GM19395 (cell line): ENCODE data around the gene ENDOD1.
"Not testable (repeated sequence)": the region's sequence is repeated elsewhere in the genome, so short reads cannot be mapped to it uniquely, and the experiment has no call there.

Experiments
- ATAC-seq: cut with Tn5 transposase; IDR thresholded peaks from one replicate; pipeline ENCODE4 v1.9.1; 2021; ENCODE audit warnings: mild to moderate bottlenecking, moderate library complexity; ENCODE audit not compliant: unreplicated experiment

ENDOD1 gene, protein sequence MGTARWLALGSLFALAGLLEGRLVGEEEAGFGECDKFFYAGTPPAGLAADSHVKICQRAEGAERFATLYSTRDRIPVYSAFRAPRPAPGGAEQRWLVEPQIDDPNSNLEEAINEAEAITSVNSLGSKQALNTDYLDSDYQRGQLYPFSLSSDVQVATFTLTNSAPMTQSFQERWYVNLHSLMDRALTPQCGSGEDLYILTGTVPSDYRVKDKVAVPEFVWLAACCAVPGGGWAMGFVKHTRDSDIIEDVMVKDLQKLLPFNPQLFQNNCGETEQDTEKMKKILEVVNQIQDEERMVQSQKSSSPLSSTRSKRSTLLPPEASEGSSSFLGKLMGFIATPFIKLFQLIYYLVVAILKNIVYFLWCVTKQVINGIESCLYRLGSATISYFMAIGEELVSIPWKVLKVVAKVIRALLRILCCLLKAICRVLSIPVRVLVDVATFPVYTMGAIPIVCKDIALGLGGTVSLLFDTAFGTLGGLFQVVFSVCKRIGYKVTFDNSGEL

DNA sequence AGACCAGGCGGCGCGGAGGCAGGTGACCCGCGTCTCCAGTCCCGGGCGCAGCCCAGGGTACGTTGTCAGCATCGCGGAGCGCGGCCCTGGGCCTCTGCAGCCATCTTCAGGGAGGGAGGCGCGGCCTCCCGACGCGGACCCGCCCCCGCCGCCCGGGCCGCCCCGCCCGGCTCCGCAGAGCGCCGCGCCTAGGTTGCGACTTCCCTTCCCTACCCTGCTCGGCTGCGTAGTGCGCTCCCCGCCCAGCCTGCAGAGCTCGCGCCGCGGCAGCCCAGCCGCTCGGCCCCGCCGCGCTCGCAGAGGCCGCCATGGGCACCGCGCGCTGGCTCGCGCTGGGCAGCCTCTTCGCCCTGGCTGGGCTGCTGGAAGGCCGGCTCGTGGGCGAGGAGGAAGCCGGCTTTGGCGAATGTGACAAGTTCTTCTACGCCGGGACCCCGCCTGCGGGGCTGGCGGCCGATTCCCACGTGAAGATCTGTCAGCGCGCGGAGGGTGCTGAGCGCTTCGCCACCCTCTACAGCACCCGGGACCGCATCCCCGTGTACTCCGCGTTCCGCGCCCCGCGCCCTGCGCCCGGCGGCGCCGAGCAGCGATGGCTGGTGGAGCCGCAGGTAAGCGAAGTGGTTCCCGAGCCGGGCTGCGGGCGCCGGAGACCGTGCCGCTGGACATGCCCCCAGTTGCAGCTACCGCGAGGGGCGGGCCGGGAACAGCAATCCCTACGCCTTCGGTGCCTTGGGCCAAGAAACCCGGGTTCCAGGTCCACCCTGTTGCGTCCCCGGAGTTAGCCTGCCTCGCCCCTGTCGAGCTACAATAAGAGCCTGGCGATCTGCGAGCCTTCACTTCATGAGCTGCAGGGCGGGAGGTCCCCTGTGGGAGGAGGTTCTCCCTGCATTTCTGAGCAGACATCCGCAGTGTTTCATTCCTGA lies at the start of gene ENDOD1:
TSS of gene ENDOD1 (plus strand) at position 227 of the 923 bp plus-strand sequence. CDS start at position 309, 82 bp downstream.
- ATAC-seq = peak; percentile 83

DNA sequence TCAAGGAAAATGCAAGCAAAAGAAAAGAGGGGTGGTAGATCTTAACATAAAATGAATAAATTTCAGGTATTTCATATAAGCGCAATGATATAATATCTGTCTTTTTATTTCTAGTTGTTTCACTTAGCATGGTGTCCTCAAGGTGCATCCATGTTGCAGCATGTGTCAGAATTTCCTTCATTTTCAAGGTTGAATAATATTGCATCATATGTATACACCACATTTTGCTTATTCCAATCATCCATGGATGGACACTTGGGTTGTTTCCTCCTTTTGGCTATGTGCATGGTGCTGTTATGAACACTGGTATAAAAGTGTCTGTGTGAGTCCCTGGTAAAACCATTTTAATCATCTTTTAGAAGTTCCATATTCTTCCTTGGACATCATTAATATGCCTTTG lies 47.4 kb upstream of the ENDOD1 start:
- ATAC-seq = no peak

- no peak for ATAC-seq
Observed at GRCh38 chr11:95042906-95043305, 46.7 kb upstream of the ENDOD1 start.

DNA sequence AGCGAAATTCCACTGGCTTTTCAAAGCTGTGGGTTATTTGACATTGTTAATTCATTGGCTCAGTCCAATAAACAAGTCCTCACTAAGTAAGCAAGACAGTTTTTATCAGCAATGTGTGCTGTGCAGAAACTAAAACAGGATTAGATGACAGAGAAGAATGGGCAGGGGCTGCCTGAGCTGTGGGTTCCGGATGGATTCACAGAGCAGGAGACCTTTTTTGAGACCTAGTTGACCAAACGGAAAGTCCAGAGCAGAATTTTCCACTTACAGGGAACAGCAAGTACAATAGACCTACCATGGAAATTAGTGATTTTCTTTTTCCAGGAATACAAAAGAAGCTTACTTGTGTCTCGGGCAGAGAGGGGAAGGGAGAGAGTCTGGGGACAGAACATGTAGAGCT lies 45.6 kb upstream of the ENDOD1 start:
- ATAC-seq = no peak

GRCh38 chr11:95045812-95046211 lies 43.8 kb upstream of the ENDOD1 start:
- no peak for ATAC-seq

DNA sequence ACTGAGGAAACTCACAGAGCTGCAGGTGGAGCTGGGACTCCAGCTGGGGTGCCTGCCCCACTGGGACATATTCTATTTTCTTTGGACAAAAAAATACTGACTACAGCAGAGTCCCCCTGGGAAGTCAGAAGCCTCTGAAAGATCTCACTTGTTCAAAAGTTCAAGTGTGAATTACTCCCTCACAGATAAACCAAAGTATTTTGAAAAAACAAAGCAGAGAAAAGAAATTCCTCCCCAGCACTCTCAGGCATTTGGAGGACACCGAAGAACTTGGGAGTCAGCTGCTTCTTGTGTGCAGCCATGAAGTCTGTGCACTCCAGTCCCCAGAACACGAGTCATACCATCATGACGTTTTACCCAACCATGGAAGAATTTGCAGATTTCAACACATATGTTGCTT lies 40.5 kb upstream of the ENDOD1 start, which contains the start of gene KDM4F:
TSS of gene KDM4F (plus strand) at position 301 of the 400 bp plus-strand sequence.
- not testable (repeated sequence) for ATAC-seq

GRCh38 chr11:95050595-95051202 lies 38.9 kb upstream of the ENDOD1 start:
- ATAC-seq = no peak

DNA sequence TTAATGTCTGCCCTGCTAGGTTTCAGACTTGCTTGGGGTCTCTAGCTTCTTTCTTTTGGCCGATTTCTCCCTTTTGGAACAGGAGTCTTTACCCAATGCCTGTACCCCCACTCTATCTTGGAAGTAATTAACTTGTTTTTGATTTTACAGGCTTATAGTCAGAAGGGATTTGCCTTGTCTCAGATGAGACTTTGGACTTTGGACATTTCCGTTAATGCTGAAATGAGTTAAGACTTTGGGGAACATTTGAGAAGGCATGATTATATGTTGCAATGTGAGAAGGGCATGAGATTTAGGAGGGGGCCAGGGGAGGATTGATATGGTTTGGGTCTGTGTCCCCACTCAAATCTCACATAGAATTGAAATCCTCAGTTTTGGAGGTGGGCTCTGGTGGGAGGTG lies 35.3 kb upstream of the ENDOD1 start:
- ATAC-seq = no peak

GRCh38 chr11:95055283-95055897 lies 34.3 kb upstream of the ENDOD1 start:
- peak; percentile 97 for ATAC-seq

- ATAC-seq = no peak
Observed at GRCh38 chr11:95057959-95058358, 31.7 kb upstream of the ENDOD1 start.

DNA sequence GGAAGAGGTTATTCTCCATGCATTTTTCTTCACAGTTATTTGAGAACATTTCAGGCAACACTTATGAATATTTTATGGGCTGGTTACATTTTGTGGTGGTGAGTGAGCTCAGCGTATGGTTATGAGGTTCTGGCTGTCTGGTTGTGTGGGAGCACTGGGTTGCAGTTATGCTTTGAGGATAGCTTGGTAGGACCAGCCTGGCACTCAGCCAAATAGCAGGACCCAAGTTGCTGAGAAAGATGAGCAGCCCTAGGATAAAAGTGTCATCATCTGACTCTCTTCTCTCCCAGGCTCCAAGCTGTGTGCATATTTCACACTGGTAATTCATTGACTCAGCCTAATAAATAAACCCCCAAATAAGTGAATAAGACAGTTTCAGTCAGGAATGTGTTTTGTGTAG lies 31.0 kb upstream of the ENDOD1 start:
- no peak for ATAC-seq

DNA sequence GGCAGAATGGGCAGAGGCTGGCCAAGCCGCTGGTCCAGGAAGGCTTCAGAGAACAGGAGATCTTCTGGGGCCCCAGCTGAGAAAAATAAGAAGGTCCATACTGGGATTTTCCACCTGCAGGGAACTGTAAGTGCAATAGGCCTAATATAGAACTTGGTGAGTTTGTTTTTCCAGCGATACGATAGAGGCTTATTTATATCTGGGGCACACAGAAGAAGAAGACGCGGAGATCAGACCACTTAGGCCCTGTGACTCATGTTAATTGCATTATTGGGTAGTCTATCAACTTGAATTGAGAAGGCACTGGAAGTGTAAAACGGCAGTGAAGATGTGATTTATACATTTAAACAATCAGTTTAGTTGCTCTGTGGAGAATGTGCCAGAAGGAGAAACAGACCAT lies 30.6 kb upstream of the ENDOD1 start:
- no peak for ATAC-seq

DNA sequence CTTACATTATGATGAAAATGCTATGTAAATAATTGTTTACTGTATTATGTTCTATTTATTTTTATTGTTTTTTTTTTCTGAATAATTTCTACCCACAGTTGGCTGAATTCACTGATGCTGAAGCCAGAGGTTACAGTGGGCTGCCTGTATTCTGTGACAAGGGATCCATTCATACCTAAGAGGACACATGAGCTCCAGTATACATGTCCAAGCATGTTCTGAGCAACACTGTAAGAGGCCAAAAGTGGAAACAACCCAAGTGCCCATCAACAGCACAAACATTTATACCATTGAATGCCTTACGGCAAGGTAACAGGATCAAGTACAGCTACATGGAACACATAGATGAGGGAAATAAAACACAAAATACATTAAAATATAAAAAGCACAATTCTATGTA lies 24.3 kb upstream of the ENDOD1 start:
- ATAC-seq = no peak

- peak; percentile 55 for ATAC-seq
Observed at GRCh38 chr11:95066716-95067038, 23.0 kb upstream of the ENDOD1 start, which contains the start of gene SRSF8. TSS of gene SRSF8 (plus strand) at chr11:95066919. CDS start at chr11:95067227, 308 bp downstream.

DNA sequence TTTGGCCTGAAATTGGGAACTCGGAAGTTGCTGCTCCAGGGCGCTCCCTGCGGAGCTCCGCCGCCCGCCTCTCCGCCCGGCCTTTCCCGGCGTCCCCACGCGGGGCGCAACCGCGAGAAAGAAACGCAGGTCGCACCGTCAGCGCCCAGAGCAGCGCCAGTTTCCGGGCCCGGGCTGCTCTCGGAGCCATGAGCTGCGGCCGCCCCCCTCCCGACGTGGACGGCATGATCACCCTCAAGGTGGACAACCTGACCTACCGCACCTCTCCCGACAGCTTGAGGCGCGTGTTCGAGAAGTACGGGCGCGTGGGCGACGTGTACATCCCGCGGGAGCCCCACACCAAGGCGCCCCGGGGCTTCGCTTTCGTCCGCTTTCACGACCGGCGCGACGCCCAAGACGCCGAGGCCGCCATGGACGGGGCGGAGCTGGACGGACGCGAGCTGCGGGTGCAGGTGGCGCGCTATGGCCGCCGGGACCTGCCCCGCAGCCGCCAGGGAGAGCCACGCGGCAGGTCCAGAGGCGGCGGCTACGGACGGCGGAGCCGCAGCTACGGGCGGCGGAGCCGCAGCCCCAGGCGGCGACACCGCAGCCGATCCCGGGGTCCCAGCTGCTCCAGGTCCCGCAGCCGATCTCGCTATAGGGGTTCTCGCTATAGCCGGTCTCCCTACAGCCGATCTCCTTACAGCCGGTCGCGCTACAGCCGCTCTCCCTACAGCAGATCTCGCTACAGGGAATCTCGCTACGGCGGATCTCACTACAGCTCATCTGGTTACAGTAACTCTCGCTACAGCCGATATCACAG lies 22.4 kb upstream of the ENDOD1 start:
- ATAC-seq = peak; percentile 67

DNA sequence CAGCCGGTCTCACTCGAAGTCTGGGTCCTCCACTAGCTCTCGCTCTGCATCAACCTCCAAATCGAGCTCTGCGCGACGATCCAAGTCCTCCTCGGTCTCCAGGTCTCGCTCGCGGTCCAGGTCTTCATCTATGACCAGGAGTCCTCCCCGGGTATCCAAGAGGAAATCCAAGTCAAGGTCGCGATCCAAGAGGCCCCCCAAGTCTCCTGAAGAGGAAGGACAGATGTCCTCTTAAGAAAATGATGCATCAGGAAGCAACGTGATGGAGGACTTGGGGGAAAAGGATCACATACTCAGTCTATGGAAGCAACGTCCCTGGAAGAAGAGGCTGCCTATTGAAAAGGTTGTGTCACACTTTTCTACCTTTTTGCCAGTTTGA lies 21.8 kb upstream of the ENDOD1 start:
- ATAC-seq = peak; percentile 5

GRCh38 chr11:95068549-95068948 lies 21.1 kb upstream of the ENDOD1 start:
- peak; percentile 68 for ATAC-seq

DNA sequence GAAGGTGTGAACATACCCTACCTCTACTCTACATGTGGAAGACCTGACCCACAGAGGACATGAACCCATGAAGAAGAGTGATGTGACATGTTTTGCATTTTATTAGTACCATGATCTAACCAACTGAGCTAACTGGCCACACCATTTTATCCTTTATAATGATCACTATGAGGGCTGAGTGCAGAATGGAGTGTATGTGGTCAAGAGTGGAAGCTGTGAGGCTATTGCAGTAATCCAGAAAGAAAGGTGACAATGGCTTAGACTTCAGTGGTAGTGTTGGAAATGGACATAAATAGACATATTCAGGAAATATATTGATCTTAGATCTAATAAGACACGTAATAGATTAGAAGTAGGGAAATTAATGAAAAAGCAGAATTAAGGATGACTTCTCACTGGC lies 19.2 kb upstream of the ENDOD1 start:
- no peak for ATAC-seq

GRCh38 chr11:95072948-95073347 lies 16.7 kb upstream of the ENDOD1 start:
- ATAC-seq = no peak
